Glutamatergic neuron (in vitro differentiated cells): Measurements from ENCODE around the gene VWA3B. TPM values are rescaled to one million over a fixed set of nuclear protein-coding genes. Genes with fewer than 3 reads are reported as not detected.

Experiments
- DNase-seq: peaks from one replicate; pipeline ENCODE4 v3.0.0; 2022
- H3K27ac Mint-ChIP-seq: one replicate; pipeline ENCODE4 v1.8.0; 2020; ENCODE audit warnings: mild to moderate bottlenecking, mixed read lengths, inconsistent platforms; ENCODE audit not compliant: unreplicated experiment
- H3K27me3 Mint-ChIP-seq: one replicate; pipeline ENCODE4 v1.8.0; 2020; ENCODE audit warnings: mild to moderate bottlenecking, moderate library complexity, mixed read lengths, inconsistent platforms; ENCODE audit not compliant: unreplicated experiment
- H3K36me3 Mint-ChIP-seq: one replicate; pipeline ENCODE4 v1.8.0; 2020; ENCODE audit warnings: mild to moderate bottlenecking, mixed read lengths, inconsistent platforms; ENCODE audit not compliant: unreplicated experiment
- H3K4me1 Mint-ChIP-seq: one replicate; pipeline ENCODE4 v1.8.0; 2020; ENCODE audit warnings: mild to moderate bottlenecking, low read depth, mixed read lengths, inconsistent platforms; ENCODE audit not compliant: unreplicated experiment
- H3K4me3 Mint-ChIP-seq: one replicate; pipeline ENCODE4 v1.8.0; 2020; ENCODE audit warnings: mild to moderate bottlenecking, mixed read lengths, inconsistent platforms; ENCODE audit not compliant: unreplicated experiment
- H3K9me3 Mint-ChIP-seq: one replicate; pipeline ENCODE4 v1.8.0; 2020; ENCODE audit warnings: mild to moderate bottlenecking, moderate library complexity, mixed read lengths, inconsistent platforms; ENCODE audit not compliant: unreplicated experiment
- total RNA-seq: library from RNA; stranded (reverse); fragmentation: NEBNext Ultra II Directional; extraction: Animal tissue kit (Norgen Biotek cat#: 25700); gene quantifications from one replicate; pipeline ENCODE4 v1.2.1, GENCODE V29; 2021; ENCODE audit not compliant: unreplicated experiment
- TF ChIP-seq, protein P1 (sequence below): fragments of 200-600 bp; sonication (generic); IDR thresholded peaks from one replicate; pipeline ENCODE4 v1.5.0; 2021; ENCODE audit not compliant: partially characterized antibody, unreplicated experiment

Gene VWA3B
- total RNA-seq, 1 donor from 2014 or later: not detected

DNA sequence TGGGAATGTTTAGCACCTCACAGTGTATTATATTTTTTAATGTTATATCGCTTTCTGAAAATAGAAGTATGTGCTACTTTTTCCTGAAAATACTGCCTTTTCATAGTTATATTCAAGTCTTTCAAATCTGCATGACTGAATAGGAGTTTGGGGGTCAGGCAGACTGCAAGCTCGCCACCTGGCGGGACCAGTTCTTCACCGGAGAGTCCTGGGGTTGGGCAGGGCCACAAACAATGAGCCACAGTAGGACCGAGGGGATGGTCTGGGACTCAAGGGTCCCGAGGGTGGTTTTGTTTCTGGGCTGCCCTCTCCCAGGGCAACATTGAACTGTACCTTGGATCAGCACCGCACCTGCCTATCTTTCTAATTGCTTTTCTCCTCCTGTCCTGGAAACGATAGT lies 70.6 kb downstream of the VWA3B start:
- peak; percentile 22 for DNase-seq
- Mint-ChIP-seq H3K4me1 (peaks cover 12% of the 10 kb centered on the region), H3K36me3 (no peaks in the 10 kb centered on the region), H3K4me3 (no peak overlapping the region), H3K9me3 (no peaks in the 10 kb centered on the region), H3K27me3 (no peaks in the 10 kb centered on the region), H3K27ac (no peak overlapping the region)
- TF ChIP-seq, protein P1, sequence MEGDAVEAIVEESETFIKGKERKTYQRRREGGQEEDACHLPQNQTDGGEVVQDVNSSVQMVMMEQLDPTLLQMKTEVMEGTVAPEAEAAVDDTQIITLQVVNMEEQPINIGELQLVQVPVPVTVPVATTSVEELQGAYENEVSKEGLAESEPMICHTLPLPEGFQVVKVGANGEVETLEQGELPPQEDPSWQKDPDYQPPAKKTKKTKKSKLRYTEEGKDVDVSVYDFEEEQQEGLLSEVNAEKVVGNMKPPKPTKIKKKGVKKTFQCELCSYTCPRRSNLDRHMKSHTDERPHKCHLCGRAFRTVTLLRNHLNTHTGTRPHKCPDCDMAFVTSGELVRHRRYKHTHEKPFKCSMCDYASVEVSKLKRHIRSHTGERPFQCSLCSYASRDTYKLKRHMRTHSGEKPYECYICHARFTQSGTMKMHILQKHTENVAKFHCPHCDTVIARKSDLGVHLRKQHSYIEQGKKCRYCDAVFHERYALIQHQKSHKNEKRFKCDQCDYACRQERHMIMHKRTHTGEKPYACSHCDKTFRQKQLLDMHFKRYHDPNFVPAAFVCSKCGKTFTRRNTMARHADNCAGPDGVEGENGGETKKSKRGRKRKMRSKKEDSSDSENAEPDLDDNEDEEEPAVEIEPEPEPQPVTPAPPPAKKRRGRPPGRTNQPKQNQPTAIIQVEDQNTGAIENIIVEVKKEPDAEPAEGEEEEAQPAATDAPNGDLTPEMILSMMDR: no peak

DNA sequence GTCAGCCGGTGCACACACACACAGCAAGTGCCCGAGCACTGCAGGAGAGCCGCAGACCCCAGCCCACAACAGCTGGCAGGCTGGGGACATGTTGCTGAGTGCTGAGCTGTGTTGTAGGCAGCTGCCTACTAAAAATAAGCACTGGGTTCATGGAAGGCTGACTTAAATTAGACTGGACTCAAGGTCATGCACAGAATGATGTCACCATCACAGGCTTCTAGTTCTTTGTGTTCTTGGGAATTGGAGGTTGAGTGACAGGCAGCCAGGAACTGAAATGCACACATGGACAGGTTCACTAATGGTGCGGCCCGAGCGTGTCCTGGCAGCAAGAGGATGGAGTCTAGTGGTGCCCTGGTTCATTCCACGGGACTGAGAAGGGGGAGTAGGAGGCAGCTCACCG lies 71.3 kb downstream of the VWA3B start:
- TF ChIP-seq, protein P1: no peak
- peak overlapping the region; percentile 62 for H3K27ac Mint-ChIP-seq

DNA sequence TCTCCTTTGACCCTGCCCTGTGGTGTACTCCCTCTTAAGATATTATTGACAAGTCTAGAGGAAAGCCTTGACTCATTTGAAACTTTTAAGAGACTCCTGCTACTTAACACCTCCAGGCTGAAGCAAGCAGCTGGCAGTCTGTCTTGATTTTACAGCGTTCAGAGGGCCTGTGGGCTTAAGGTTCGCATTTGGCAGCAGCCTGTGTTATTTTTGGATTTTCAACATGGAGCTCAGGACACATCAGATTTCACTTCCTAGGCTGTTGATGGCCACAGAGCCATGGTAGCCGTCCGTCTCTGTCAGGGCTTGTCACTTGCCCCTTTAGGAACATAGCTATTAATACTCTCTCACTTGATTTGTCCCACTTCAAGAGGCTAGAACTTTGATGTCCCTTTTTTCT lies 73.6 kb downstream of the VWA3B start:
- Mint-ChIP-seq H3K27me3 (no peaks in the 10 kb centered on the region), H3K36me3 (no peaks in the 10 kb centered on the region), H3K27ac (peak overlapping the region; percentile 12), H3K4me1 (peaks cover 12% of the 10 kb centered on the region), H3K4me3 (no peak overlapping the region), H3K9me3 (no peaks in the 10 kb centered on the region)
- DNase-seq: no peak
- TF ChIP-seq, protein P1: no peak

More for the DNA sequence above, 71.3 kb downstream of the VWA3B start:
- Mint-ChIP-seq H3K9me3 (no peaks in the 10 kb centered on the region), H3K36me3 (no peaks in the 10 kb centered on the region), H3K4me3 (no peak overlapping the region), H3K27me3 (no peaks in the 10 kb centered on the region), H3K4me1 (peaks cover 12% of the 10 kb centered on the region)
- DNase-seq: peak; percentile 28

DNA sequence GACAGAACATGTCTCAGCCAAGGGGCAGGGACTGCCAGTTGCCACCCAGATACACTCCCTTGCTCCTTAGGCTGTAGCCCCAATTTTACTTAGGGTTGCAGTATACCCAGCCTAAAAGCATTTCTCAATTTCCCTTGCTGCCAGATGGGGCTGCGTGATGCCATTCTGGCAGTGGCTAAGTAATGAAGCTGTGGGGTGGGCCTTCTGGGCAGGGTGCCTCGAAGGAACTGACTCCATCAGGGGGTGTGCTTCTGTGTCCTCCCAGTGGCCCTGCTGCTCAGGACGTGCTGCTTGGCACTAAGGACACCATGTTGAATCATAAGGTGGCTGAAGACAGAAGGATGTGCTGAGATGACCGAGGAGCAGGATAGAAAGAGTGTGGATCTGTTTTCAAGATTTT lies 74.2 kb downstream of the VWA3B start:
- Mint-ChIP-seq H3K9me3 (no peaks in the 10 kb centered on the region), H3K27ac (no peak overlapping the region), H3K4me1 (peaks cover 12% of the 10 kb centered on the region), H3K27me3 (no peaks in the 10 kb centered on the region), H3K36me3 (no peaks in the 10 kb centered on the region), H3K4me3 (no peak overlapping the region)
- DNase-seq: no peak
- TF ChIP-seq, protein P1: no peak

DNA sequence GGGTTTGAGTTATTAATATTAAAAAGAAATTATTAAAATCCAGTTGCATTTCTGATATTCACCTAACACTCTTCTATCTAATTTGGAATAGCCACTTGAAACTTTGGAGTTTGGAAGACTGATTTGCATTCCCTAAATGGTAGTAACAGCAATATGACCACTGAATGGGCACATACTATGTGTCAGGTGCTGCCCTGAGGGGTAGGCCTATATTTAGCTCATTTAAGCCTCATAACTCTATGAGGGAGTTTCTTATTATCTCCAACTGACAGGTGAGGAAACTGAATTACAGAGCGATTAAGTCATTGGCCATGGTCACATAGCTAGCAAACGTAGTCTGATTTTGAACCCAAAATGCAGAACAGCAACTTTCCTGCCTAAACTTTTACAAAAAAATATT lies 77.3 kb downstream of the VWA3B start:
- peaks cover 16% of the 10 kb centered on the region for H3K4me1 Mint-ChIP-seq
- H3K4me3 Mint-ChIP-seq: no peak overlapping the region
- TF ChIP-seq, protein P1: no peak
- no peak for DNase-seq
- no peaks in the 10 kb centered on the region for H3K36me3 Mint-ChIP-seq
- no peaks in the 10 kb centered on the region for H3K9me3 Mint-ChIP-seq
- no peak overlapping the region for H3K27ac Mint-ChIP-seq
- peaks cover 2% of the 10 kb centered on the region for H3K27me3 Mint-ChIP-seq
